Endodermal cell (in vitro differentiated cells): ENCODE results near the gene THBD. TPM values are rescaled to one million over a fixed set of nuclear protein-coding genes. Genes with fewer than 3 reads are reported as not detected.

Source experiments
- DNase-seq: peaks from one replicate; pipeline ENCODE4 v3.0.0-alpha.2; 2017
- H3K27ac ChIP-seq: 2 replicates; pipeline ENCODE4 v1.5.1; 2013; ENCODE audit warnings: mild to moderate bottlenecking, low read depth, low read length, moderate library complexity
- H3K27me3 ChIP-seq: 2 replicates; pipeline ENCODE4 v1.6.1; 2013; ENCODE audit warnings: mild to moderate bottlenecking, low read length, moderate library complexity; ENCODE audit not compliant: insufficient read depth, control insufficient read depth, poor library complexity, severe bottlenecking
- H3K36me3 ChIP-seq: 2 replicates; pipeline ENCODE4 v1.7.0; 2013; ENCODE audit warnings: mild to moderate bottlenecking, low read length, moderate library complexity; ENCODE audit not compliant: control insufficient read depth, insufficient read depth
- H3K4me1 ChIP-seq: one replicate; pipeline ENCODE4 v1.7.0; 2013; ENCODE audit warnings: low read length; ENCODE audit not compliant: control insufficient read depth, insufficient read depth
- H3K4me3 ChIP-seq: 2 replicates; pipeline ENCODE4 v1.5.1; 2013; ENCODE audit warnings: mild to moderate bottlenecking, low read length, moderate library complexity
- H3K9ac ChIP-seq: 2 replicates; pipeline ENCODE4 v1.6.1; 2013; ENCODE audit warnings: mild to moderate bottlenecking, low read length, moderate library complexity; ENCODE audit not compliant: poor library complexity, severe bottlenecking; ENCODE audit errors: extremely low read depth
- H3K9me3 ChIP-seq: 2 replicates; pipeline ENCODE4 v1.6.1; 2013; ENCODE audit warnings: mild to moderate bottlenecking, low read length, moderate library complexity; ENCODE audit not compliant: control insufficient read depth
- H3K27ac Mint-ChIP-seq: 2 replicates; pipeline ENCODE4 v1.8.0; 2020; ENCODE audit warnings: mixed read lengths
- H3K27me3 Mint-ChIP-seq: 2 replicates; pipeline ENCODE4 v1.8.0; 2021; ENCODE audit warnings: mild to moderate bottlenecking, mixed read lengths; ENCODE audit not compliant: insufficient read depth
- H3K36me3 Mint-ChIP-seq: 2 replicates; pipeline ENCODE4 v1.8.0; 2020; ENCODE audit warnings: low read depth, mixed read lengths
- H3K4me1 Mint-ChIP-seq: 2 replicates; pipeline ENCODE4 v1.8.0; 2020; ENCODE audit warnings: mixed read lengths
- H3K4me3 Mint-ChIP-seq: 2 replicates; pipeline ENCODE4 v1.8.0; 2020; ENCODE audit warnings: mild to moderate bottlenecking, moderate library complexity, mixed read lengths
- H3K9me3 Mint-ChIP-seq: 2 replicates; pipeline ENCODE4 v1.8.0; 2020; ENCODE audit warnings: mild to moderate bottlenecking, mixed read lengths
- CTCF ChIP-seq: fragments of 200-600 bp; sonication (generic); conservative IDR thresholded peaks from 2 replicates; pipeline ENCODE4 v1.5.0; 2021; ENCODE audit warnings: antibody characterized with exemption, mild to moderate bottlenecking
- WGBS, 2 experiments: methylation state at CpG; one replicate each; pipeline versions ENCODE4 v1.1.5 to v1.1.7; 2013; ENCODE audit warnings: missing lambda C conversion rate in 2 of 2, mixed read lengths in 1 of 2; ENCODE audit not compliant: insufficient coverage in 1 of 2, insufficient read length in 1 of 2; 5-methylcytosine and 5-hydroxymethylcytosine counted together
- total RNA-seq, 2 donors: library from RNA; stranded (reverse); fragmentation: NEBNext Ultra II Directional in 1 of 2; extraction: Animal tissue kit (Norgen Biotek cat#: 25700) in 1 of 2; gene quantifications; 2 replicates in 1 of 2; 3 replicates in 1 of 2; pipeline ENCODE4 v1.2.1, GENCODE V29; 2021

THBD gene
- total RNA-seq, 2 donors from 2014 or later, result 1.2 to 2.0 TPM

- H3K4me1 ChIP-seq, result no peaks in the 10 kb centered on the region
Observed at GRCh38 chr20:23085436-23086055, 36.1 kb upstream of the THBD start.

GRCh38 chr20:23084845-23085365 is 35.4 kb upstream of the THBD start:
- H3K27ac Mint-ChIP-seq, result no peak overlapping the region
- no peak for TF ChIP-seq CTCF

More at GRCh38 chr20:23085436-23086055, 36.1 kb upstream of the THBD start:
- H3K27me3 ChIP-seq, result no peaks in the 10 kb centered on the region
- TF ChIP-seq CTCF, result no peak
- Mint-ChIP-seq H3K36me3 (no peaks in the 10 kb centered on the region), H3K27me3 (no peaks in the 10 kb centered on the region), H3K9me3 (no peaks in the 10 kb centered on the region), H3K4me3 (no peak overlapping the region), H3K4me1 (peaks cover 7% of the 10 kb centered on the region), H3K27ac (no peak overlapping the region)
- no peak for DNase-seq
- H3K4me3 ChIP-seq, result no peak overlapping the region
- H3K9ac ChIP-seq, result no peak overlapping the region
- no peaks in the 10 kb centered on the region for H3K9me3 ChIP-seq
- 94 to 96% methylated on average over 11 to 23 of the region's 23 CpGs for WGBS, 2 experiments
- H3K36me3 ChIP-seq, result no peaks in the 10 kb centered on the region
- H3K27ac ChIP-seq, result no peak overlapping the region

GRCh38 chr20:23084282-23084844 is 34.9 kb upstream of the THBD start:
- Histone ChIP-seq H3K36me3 (no peaks in the 10 kb centered on the region), H3K4me1 (no peaks in the 10 kb centered on the region), H3K4me3 (no peak overlapping the region), H3K27ac (no peak overlapping the region), H3K27me3 (no peaks in the 10 kb centered on the region), H3K9ac (no peak overlapping the region), H3K9me3 (no peaks in the 10 kb centered on the region)
- H3K27me3 Mint-ChIP-seq, result no peaks in the 10 kb centered on the region
- 95 to 96% methylated on average over 5 to 17 of the region's 17 CpGs for whole genome bisulfite sequencing, 2 experiments
- TF ChIP-seq CTCF, result no peak
- no peaks in the 10 kb centered on the region for H3K9me3 Mint-ChIP-seq
- H3K4me3 Mint-ChIP-seq, result no peak overlapping the region
- H3K4me1 Mint-ChIP-seq, result peaks cover 8% of the 10 kb centered on the region
- H3K36me3 Mint-ChIP-seq, result no peaks in the 10 kb centered on the region
- DNase-seq, result no peak
- no peak overlapping the region for H3K27ac Mint-ChIP-seq

More at GRCh38 chr20:23084845-23085365, 35.4 kb upstream of the THBD start:
- no peaks in the 10 kb centered on the region for H3K27me3 Mint-ChIP-seq
- no peaks in the 10 kb centered on the region for H3K9me3 ChIP-seq
- no peaks in the 10 kb centered on the region for H3K36me3 ChIP-seq
- no peaks in the 10 kb centered on the region for H3K9me3 Mint-ChIP-seq
- H3K27me3 ChIP-seq, result no peaks in the 10 kb centered on the region
- H3K27ac ChIP-seq, result no peak overlapping the region
- DNase-seq, result no peak
- H3K36me3 Mint-ChIP-seq, result no peaks in the 10 kb centered on the region
- H3K4me1 Mint-ChIP-seq, result peaks cover 3% of the 10 kb centered on the region
- no peak overlapping the region for H3K4me3 ChIP-seq
- 92 to 95% methylated on average over 23 to 24 of the region's 24 CpGs for WGBS, 2 experiments
- no peaks in the 10 kb centered on the region for H3K4me1 ChIP-seq
- no peak overlapping the region for H3K4me3 Mint-ChIP-seq
- H3K9ac ChIP-seq, result no peak overlapping the region
